Activated naive CD4-positive, alpha-beta T cell treated with anti-CD3 and anti-CD28 coated beads, Interleukin-2, amount 50 U/mL, for 16 hours (primary cell): ENCODE data around the gene CD86.

Source experiments
- DNase-seq: peaks from one replicate; pipeline ENCODE4 v3.0.0-alpha.2; 2020

CD86 gene

DNA sequence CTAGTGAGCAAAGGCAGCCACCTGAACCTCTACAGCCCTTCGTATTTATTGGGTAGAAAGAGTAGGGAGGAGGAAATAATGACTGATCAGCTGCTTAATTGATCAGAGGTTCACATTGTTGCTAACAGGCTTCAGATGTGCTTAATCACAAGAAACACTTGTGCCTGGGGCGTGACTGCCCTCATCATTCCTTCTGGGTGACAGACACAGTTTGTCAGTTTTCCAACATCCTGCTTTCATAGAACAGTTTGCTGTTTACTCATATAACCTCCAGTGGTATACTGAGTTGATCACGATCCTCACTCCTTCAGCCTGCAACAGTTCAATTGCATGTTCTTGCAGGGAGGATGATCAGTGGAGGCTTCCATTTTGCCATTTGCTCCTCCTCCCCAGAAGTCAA is 114.7 kb downstream of the CD86 start:
- no peak for DNase-seq
